K562 (cell line): ENCODE data around the gene ZNF385C. TPM values are rescaled to one million over a fixed set of nuclear protein-coding genes. Genes with fewer than 3 reads are reported as not detected.

Experiments used
- ETV5 ChIP-seq: sonication (generic); formaldehyde crosslinking; IDR thresholded peaks from 2 replicates; pipeline ENCODE4 v1.4.0; 2020; ENCODE audit warnings: low read depth, mild to moderate bottlenecking, missing genetic modification reagents
- GATAD2A ChIP-seq: fragments of 450-650 bp; IDR thresholded peaks from 2 replicates; pipeline ENCODE4 v1.6.1; 2017
- HCFC1 ChIP-seq: IDR thresholded peaks from 2 replicates; pipeline ENCODE4 v1.6.1; 2012; ENCODE audit warnings: low read depth, low read length, improper control_type of control experiment
- JUN ChIP-seq, 2 experiments: sonication (generic) in 1 of 2; formaldehyde crosslinking in 1 of 2; IDR thresholded peaks; 2 replicates each; pipeline versions ENCODE4 v1.6.1 to v1.8.0; 2012 to 2022; ENCODE audit warnings: borderline replicate concordance in 2 of 2, mild to moderate bottlenecking in 2 of 2, improper control_type of control experiment in 1 of 2, low read depth in 1 of 2, low read length in 1 of 2, missing genetic modification reagents in 1 of 2
- JUNB ChIP-seq: fragments of 450-650 bp; formaldehyde crosslinking; conservative IDR thresholded peaks from 2 replicates; pipeline ENCODE4 v1.4.0; 2020; ENCODE audit warnings: mild to moderate bottlenecking
- KAT7 ChIP-seq: sonication (generic); formaldehyde crosslinking; IDR thresholded peaks from 2 replicates; pipeline ENCODE4 v1.8.0; 2022; ENCODE audit warnings: missing genetic modification reagents, mild to moderate bottlenecking, borderline replicate concordance
- MEF2A ChIP-seq: IDR thresholded peaks from 2 replicates; pipeline ENCODE4 v1.6.1; 2011; ENCODE audit warnings: low read depth, mild to moderate bottlenecking, low read length, moderate library complexity; ENCODE audit not compliant: control insufficient read depth
- MEF2D ChIP-seq: conservative IDR thresholded peaks from 2 replicates; pipeline ENCODE4 v1.6.1; 2016; ENCODE audit warnings: low read depth, missing genetic modification characterization, missing compliant biosample characterization
- PPARD ChIP-seq: fragments of 250-450 bp; sonication (Bioruptor Pico); IDR thresholded peaks from 2 replicates; pipeline ENCODE4 v1.8.0; 2022; ENCODE audit warnings: inconsistent platforms, mild to moderate bottlenecking, moderate library complexity
- PRPF4 ChIP-seq: fragments of 200-400 bp; formaldehyde crosslinking; IDR thresholded peaks from one replicate; pipeline ENCODE4 v1.6.1; 2017; ENCODE audit warnings: low read length, low read depth, mild to moderate bottlenecking; ENCODE audit not compliant: insufficient read depth, poor library complexity, severe bottlenecking
- SMAD1 ChIP-seq: fragments of 150-350 bp; IDR thresholded peaks from 2 replicates; pipeline ENCODE4 v1.6.1; 2014; ENCODE audit warnings: low read length, low read depth; ENCODE audit not compliant: partially characterized antibody
- SMAD3 ChIP-seq: fragments of 450-650 bp; formaldehyde crosslinking; conservative IDR thresholded peaks from 2 replicates; pipeline ENCODE4 v1.4.0; 2020; ENCODE audit warnings: mild to moderate bottlenecking
- TAF1 ChIP-seq: IDR thresholded peaks from 2 replicates; pipeline ENCODE4 v1.6.1; 2011; ENCODE audit warnings: mild to moderate bottlenecking, low read length, moderate library complexity; ENCODE audit not compliant: insufficient read depth, control insufficient read depth, severe bottlenecking; ENCODE audit errors: extremely low read depth
- polyA plus RNA-seq, 8 experiments: library from polyadenylated mRNA; depleted of rRNA in 4 of 8; stranded (reverse) in 5 of 8; unstranded in 3 of 8; fragments of >200 nt; fragmentation: Nextera tagmentation in 2 of 8; fragmentation: Illumina TruSeq in 1 of 8; extraction: Ambion mirVana in 2 of 8; extraction: Trizol in 1 of 8; gene quantifications; 2 replicates each; pipeline versions ENCODE4 v1.2.1 to v1.2.3, GENCODE V29; 2011 to 2014; ENCODE audit warnings: inconsistent platforms in 1 of 8, missing spikeins in 1 of 8
- total RNA-seq, 7 experiments: library from RNA; depleted of rRNA in 6 of 7; stranded (reverse); fragments of >200 nt in 6 of 7; fragmentation: Illumina TruSeq in 2 of 7; extraction: Trizol in 2 of 7; gene quantifications; 2 replicates each; pipeline versions ENCODE4 v1.2.1 to v1.2.3, GENCODE V29; 2011 to 2021; ENCODE audit warnings: low replicate concordance in 1 of 7
- TF ChIP-seq, protein P1 (sequence below): sonication (generic); formaldehyde crosslinking; IDR thresholded peaks from 2 replicates; pipeline ENCODE4 v1.8.0; 2023; ENCODE audit warnings: missing genetic modification reagents, mild to moderate bottlenecking, borderline replicate concordance
- TF ChIP-seq, protein P2 (sequence below): fragments of 250-450 bp; sonication (Bioruptor Pico); IDR thresholded peaks from 2 replicates; pipeline ENCODE4 v1.9.0; 2021; ENCODE audit warnings: mild to moderate bottlenecking
- TF ChIP-seq, protein P3 (sequence below): fragments of 200-800 bp; sonication (Bioruptor generic); IDR thresholded peaks from 2 replicates; pipeline ENCODE4 v1.6.1; 2017; ENCODE audit warnings: missing genetic modification characterization, missing compliant biosample characterization
- TF ChIP-seq, protein P4 (sequence below), 3 experiments: fragments of 200-800 bp in 1 of 3; sonication (Bioruptor generic) in 1 of 3; sonication (generic) in 1 of 3; formaldehyde crosslinking in 1 of 3; IDR thresholded peaks; 2 replicates each; pipeline versions ENCODE4 v1.6.1 to v1.8.0; 2016 to 2022; ENCODE audit warnings: mild to moderate bottlenecking in 2 of 3, missing compliant biosample characterization in 2 of 3, missing genetic modification characterization in 2 of 3, missing genetic modification reagents in 1 of 3

ZNF385C gene
- total and polyA plus RNA-seq, 9 of the 15 experiments (the other 6 are each of a cell fraction or from before 2014, with no cell fraction given), result 0.03 to 0.35 (median 0.18) TPM; not detected in 1

DNA sequence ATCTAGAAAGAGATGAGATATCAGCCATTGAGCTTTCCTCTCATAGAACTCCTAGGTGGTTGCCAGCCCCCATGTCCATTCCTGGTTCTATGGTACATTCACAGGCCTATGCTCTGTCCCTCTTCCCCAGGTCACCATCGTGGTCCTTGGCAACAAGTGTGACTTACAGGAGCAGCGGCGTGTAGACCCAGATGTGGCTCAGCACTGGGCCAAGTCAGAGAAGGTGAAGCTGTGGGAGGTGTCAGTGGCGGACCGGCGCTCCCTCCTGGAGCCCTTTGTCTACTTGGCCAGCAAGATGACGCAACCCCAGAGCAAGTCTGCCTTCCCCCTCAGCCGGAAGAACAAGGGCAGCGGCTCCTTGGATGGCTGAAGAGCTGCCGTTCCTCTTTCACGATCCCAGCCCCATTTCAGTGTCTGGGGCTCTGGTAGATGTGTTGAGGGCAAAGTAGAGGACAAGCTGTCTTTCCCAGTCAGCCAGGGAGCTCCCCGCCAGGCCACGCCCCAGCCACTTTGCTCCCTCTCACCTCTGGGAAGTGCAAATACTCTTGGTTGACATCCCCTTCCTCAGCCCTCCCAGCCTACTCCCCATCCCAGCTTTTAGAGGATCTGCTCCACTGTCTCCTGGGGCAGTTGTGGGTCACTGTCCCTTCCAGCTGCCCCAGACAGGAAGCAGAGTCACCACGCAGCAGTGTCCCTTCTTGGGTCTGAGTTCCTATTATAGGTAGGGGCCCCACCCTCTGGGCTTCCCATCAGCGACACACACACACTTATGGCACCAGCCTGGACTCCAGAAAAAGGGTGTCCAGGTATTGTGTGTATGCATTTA lies 74.5 kb downstream of the ZNF385C start (continued):
- TF ChIP-seq, protein P1, sequence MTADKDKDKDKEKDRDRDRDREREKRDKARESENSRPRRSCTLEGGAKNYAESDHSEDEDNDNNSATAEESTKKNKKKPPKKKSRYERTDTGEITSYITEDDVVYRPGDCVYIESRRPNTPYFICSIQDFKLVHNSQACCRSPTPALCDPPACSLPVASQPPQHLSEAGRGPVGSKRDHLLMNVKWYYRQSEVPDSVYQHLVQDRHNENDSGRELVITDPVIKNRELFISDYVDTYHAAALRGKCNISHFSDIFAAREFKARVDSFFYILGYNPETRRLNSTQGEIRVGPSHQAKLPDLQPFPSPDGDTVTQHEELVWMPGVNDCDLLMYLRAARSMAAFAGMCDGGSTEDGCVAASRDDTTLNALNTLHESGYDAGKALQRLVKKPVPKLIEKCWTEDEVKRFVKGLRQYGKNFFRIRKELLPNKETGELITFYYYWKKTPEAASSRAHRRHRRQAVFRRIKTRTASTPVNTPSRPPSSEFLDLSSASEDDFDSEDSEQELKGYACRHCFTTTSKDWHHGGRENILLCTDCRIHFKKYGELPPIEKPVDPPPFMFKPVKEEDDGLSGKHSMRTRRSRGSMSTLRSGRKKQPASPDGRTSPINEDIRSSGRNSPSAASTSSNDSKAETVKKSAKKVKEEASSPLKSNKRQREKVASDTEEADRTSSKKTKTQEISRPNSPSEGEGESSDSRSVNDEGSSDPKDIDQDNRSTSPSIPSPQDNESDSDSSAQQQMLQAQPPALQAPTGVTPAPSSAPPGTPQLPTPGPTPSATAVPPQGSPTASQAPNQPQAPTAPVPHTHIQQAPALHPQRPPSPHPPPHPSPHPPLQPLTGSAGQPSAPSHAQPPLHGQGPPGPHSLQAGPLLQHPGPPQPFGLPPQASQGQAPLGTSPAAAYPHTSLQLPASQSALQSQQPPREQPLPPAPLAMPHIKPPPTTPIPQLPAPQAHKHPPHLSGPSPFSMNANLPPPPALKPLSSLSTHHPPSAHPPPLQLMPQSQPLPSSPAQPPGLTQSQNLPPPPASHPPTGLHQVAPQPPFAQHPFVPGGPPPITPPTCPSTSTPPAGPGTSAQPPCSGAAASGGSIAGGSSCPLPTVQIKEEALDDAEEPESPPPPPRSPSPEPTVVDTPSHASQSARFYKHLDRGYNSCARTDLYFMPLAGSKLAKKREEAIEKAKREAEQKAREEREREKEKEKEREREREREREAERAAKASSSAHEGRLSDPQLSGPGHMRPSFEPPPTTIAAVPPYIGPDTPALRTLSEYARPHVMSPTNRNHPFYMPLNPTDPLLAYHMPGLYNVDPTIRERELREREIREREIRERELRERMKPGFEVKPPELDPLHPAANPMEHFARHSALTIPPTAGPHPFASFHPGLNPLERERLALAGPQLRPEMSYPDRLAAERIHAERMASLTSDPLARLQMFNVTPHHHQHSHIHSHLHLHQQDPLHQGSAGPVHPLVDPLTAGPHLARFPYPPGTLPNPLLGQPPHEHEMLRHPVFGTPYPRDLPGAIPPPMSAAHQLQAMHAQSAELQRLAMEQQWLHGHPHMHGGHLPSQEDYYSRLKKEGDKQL (CRISPR knock-in tag), result no peak
- TF ChIP-seq, protein P2, sequence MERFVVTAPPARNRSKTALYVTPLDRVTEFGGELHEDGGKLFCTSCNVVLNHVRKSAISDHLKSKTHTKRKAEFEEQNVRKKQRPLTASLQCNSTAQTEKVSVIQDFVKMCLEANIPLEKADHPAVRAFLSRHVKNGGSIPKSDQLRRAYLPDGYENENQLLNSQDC (CRISPR knock-in tag), result no peak
- TF ChIP-seq PRPF4 (no peak), MEF2D (0 out of 2 replicates have a peak, but pooled peaks have one; percentile 56), HCFC1 (peak; percentile 12; the same call in 1 of the 2 replicates), SMAD1 (no peak), SMAD3 (CRISPR knock-in tag) (peak; percentile 60), ETV5 (CRISPR knock-in tag) (peak; percentile 91), MEF2A (no peak), JUN (IDR thresholded peaks at IDR 0.05; ENCODE audit: borderline replicate concordance, low read depth, low read length) (peak; percentile 77), JUN (CRISPR knock-in tag; IDR thresholded peaks at IDR 0.05; ENCODE audit: borderline replicate concordance) (no peak), GATAD2A (no peak), TAF1 (peak; percentile 45), PPARD (CRISPR knock-in tag) (no peak), JUNB (CRISPR knock-in tag) (peak; percentile 71), KAT7 (no peak)
- TF ChIP-seq, protein P3, sequence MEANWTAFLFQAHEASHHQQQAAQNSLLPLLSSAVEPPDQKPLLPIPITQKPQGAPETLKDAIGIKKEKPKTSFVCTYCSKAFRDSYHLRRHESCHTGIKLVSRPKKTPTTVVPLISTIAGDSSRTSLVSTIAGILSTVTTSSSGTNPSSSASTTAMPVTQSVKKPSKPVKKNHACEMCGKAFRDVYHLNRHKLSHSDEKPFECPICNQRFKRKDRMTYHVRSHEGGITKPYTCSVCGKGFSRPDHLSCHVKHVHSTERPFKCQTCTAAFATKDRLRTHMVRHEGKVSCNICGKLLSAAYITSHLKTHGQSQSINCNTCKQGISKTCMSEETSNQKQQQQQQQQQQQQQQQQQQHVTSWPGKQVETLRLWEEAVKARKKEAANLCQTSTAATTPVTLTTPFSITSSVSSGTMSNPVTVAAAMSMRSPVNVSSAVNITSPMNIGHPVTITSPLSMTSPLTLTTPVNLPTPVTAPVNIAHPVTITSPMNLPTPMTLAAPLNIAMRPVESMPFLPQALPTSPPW (CRISPR knock-in tag), result peak; percentile 54
- TF ChIP-seq, protein P4, sequence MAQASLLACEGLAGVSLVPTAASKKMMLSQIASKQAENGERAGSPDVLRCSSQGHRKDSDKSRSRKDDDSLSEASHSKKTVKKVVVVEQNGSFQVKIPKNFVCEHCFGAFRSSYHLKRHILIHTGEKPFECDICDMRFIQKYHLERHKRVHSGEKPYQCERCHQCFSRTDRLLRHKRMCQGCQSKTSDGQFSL (CRISPR knock-in tag; IDR thresholded peaks at IDR 0.05), result no peak
- TF ChIP-seq, protein P4 (tag; IDR thresholded peaks at IDR 0.05), result peak in 1 of 2 experiments; percentile 60; a peak in 1 of 4 replicates
